SH-SY5Y (cell line): ENCODE data around the gene SH2D4B.

Experiments
- GATA2 ChIP-seq: IDR thresholded peaks from 2 replicates; pipeline ENCODE4 v1.6.1; 2011; ENCODE audit warnings: mild to moderate bottlenecking, low read depth, low read length
- GATA3 ChIP-seq: IDR thresholded peaks from 2 replicates; pipeline ENCODE4 v1.6.1; 2011; ENCODE audit warnings: low read depth, mild to moderate bottlenecking, low read length, moderate library complexity

SH2D4B gene

GRCh38 chr10:80540981-80541750 is 3.5 kb downstream of the SH2D4B start:
- TF ChIP-seq GATA2 (no peak), GATA3 (no peak)

- TF ChIP-seq GATA2, result no peak
- no peak for TF ChIP-seq GATA3
These were observed 4.4 kb downstream of the SH2D4B start for GRCh38 chr10:80542053-80542452.

GRCh38 chr10:80542652-80543318 is 5.1 kb downstream of the SH2D4B start:
- TF ChIP-seq GATA3 (no peak), GATA2 (no peak)

GRCh38 chr10:80544316-80544953 is 6.7 kb downstream of the SH2D4B start:
- TF ChIP-seq GATA2 (no peak), GATA3 (no peak)

- TF ChIP-seq GATA2 (no peak), GATA3 (no peak)
These were observed 7.7 kb downstream of the SH2D4B start for GRCh38 chr10:80545258-80545881.

- TF ChIP-seq GATA2, result no peak
- no peak for TF ChIP-seq GATA3
These were observed 14.5 kb downstream of the SH2D4B start for GRCh38 chr10:80552151-80552646.

- TF ChIP-seq GATA3 (no peak), GATA2 (no peak)
These were observed 15.7 kb downstream of the SH2D4B start for GRCh38 chr10:80553436-80553835.

GRCh38 chr10:80554050-80554449 is 16.3 kb downstream of the SH2D4B start:
- TF ChIP-seq GATA2 (no peak), GATA3 (no peak)

GRCh38 chr10:80555415-80555814 is 17.7 kb downstream of the SH2D4B start:
- TF ChIP-seq GATA3 (no peak), GATA2 (no peak)

- TF ChIP-seq GATA3 (no peak), GATA2 (no peak)
These were observed 24.2 kb downstream of the SH2D4B start for GRCh38 chr10:80561950-80562349.

GRCh38 chr10:80567292-80567691 is 29.6 kb downstream of the SH2D4B start:
- TF ChIP-seq GATA3 (no peak), GATA2 (no peak)

GRCh38 chr10:80569131-80569895 is 31.6 kb downstream of the SH2D4B start:
- TF ChIP-seq GATA2, result no peak
- TF ChIP-seq GATA3, result no peak

GRCh38 chr10:80571352-80571751 is 33.6 kb downstream of the SH2D4B start:
- TF ChIP-seq GATA3 (no peak), GATA2 (no peak)
